ENCODE measurements around the gene CUL3.

The CUL3 gene

DNA sequence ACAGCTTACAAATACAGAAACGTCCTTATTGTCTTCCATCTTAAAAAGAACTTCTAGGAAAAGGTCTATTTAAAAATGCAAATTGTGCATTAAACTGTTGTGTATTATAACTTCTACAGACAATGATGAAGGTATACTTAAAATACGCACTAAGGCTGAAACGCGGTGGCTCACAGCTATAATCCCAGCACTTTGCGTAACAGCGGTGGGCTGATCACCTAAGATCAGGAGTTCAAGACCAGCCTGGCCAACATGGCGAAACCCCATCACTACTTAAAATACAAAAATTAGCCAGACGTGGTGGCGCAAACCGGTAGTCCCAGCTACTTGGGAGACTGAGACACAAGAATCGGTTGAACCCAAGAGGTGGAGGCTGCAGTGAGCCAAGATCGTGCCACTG, 4.9 kb downstream of the CUL3 start:
- DNase-seq (ENCODE audit: low spot score) = no peak

- DNase-seq (ENCODE audit: low spot score) = peak; percentile 17
Measured at GRCh38 chr2:224579411-224579810, 5.8 kb downstream of the CUL3 start.

DNA sequence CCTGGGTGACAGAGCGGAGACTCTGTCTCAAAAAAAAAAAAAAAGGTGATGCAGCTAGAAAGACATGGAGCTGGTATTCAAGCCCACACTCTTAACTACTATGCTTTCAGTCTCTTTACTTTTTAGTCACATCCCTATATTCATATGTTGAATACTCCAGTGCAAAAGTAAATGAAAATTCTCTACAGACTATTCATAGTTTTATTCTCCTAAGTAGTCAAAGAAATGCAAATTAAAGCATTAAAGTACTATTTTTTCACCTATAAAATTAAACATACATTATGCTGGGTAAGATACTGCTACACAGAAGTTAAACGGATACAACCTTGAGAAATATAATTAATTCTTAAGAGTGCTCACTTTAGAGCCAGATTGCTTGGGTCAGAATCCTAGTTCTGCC, 7.6 kb downstream of the CUL3 start:
- no peak for DNase-seq (ENCODE audit: low spot score)

DNA sequence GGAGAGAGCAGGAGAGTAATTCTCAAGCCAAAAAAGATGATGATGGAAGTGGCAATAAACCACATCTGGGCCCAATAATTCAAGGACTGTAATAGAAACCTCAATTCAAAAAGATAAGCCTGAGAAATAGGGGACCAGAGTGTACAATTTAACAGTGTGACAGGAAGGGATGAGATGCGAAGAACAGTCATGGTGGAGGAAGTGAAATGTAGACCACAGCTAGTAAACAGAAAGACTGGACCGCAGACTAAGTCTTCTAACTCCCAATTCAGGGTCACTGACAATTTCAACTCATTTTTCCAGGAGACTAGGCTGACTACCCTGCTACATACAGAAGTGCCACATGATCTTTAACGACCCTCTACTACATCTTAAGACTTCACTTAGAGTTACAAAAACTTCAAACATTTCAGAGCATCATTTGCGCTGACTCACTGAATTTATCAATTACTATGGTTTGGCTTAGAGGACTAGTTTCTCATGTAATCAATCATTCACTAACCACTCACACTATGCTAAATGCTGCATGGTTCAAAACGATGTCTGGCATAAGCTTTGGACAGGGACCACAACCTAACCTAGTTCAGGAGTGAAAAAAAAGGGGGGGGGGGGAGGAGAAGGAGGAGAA, 9.0 kb downstream of the CUL3 start:
- peak; percentile 35 for DNase-seq (ENCODE audit: low spot score)

GRCh38 chr2:224574423-224575084, 10.6 kb downstream of the CUL3 start:
- no peak for DNase-seq (ENCODE audit: low spot score)

- no peak for DNase-seq (ENCODE audit: low spot score)
Measured at GRCh38 chr2:224573724-224574123, 11.4 kb downstream of the CUL3 start.

GRCh38 chr2:224572338-224572737, 12.8 kb downstream of the CUL3 start:
- DNase-seq (ENCODE audit: low spot score) = no peak

GRCh38 chr2:224570328-224570993, 14.7 kb downstream of the CUL3 start:
- no peak for DNase-seq (ENCODE audit: low spot score)

DNA sequence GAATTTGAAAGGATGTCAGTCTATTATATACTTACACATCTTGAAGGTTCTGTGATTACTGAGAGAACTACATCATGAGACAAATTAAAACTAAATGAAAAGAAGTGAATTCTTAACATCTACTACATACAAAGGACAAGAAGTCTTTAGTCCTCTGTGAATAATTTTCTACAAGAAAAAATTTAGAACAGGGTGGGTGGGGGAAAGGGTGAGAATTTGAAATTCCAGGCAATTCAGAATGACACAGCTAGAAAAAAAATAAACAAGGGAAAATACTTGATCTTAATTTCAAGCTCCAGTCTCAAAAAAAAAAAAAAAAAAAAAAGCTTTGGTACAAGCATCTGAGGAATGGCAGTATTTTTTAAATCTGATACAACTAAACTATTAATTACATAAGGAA, 15.5 kb downstream of the CUL3 start:
- DNase-seq (ENCODE audit: low spot score) = no peak

GRCh38 chr2:224565452-224566035, 19.6 kb downstream of the CUL3 start:
- no peak for DNase-seq (ENCODE audit: low spot score)

DNA sequence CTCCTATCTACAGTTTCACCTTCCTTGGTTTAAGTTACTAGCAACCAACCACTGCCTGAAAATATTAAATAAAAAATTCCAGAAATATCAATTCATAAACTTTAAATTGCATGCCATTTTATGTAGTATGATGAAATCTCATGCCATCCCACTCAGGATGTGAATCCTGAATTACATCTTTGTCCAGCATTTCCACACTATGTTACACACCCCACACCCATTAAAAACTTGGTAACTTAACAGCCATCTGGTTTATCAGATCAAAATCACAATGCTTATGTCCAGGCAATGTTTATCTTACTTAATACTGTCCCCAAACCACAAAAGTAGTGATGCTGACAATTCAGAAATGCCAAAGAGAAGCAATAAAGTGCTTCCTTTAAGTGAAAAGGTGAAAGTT, 21.6 kb downstream of the CUL3 start:
- no peak for DNase-seq (ENCODE audit: low spot score)

GRCh38 chr2:224562831-224563230, 22.3 kb downstream of the CUL3 start:
- DNase-seq (ENCODE audit: low spot score) = no peak

DNA sequence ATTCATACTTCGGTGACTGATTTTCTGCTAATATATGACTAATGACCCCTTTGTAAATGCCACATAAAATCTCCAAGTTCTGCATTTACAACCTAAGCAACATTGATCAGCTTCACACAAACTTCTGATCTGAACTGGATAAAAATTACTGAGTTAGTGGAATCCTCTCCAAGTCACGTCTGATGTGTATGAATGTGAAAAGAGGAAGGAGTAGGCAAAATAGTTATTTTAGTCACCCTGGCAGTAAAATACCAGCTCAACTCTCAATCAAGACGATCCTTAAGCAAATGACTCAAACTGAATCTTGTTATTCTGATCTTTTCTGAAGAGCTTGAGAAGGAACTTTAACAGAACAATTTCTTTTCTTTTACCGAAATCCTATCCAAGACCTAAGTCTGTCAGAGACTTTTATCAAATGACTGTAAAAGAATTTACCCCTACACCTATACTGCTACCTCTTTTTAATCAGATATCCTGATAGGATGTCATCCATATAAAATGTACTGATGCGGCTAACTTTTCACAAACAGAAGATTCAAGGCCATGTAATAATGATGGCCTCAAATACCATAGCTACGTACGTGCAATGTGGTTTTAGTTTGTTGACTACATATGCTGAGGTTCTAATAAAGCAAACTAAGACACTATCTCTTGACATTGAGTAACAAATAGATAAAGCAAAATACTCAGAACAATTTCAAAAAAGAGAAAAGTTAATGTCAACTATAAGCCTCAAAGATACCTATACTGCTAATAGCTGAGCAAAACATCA, 23.7 kb downstream of the CUL3 start:
- DNase-seq (ENCODE audit: low spot score) = no peak

GRCh38 chr2:224560549-224560948, 24.6 kb downstream of the CUL3 start:
- no peak for DNase-seq (ENCODE audit: low spot score)

GRCh38 chr2:224557610-224558009, 27.6 kb downstream of the CUL3 start:
- DNase-seq (ENCODE audit: low spot score) = no peak

- peak; percentile 25 for DNase-seq (ENCODE audit: low spot score)
Measured at GRCh38 chr2:224556381-224556780, 28.8 kb downstream of the CUL3 start.

GRCh38 chr2:224555823-224556366, 29.3 kb downstream of the CUL3 start:
- DNase-seq (ENCODE audit: low spot score) = peak; percentile 30

DNA sequence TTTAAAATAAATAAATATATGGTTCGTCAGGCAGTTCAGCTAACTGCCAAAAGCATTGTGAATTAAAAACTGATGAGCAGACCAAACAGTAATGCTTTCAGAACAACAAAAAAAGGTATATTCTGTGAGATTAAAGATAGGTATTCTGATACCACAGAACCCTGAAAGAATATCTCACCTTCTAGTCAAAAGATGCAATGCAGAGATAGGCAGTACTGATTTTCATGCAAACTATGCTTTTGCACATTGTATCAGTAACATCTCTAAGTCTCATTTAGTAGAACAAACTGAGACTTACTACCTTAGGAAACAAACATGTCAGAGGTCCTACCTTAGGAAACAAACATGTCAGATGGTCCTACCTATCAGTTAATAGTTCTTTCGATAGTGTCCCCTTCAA, 32.4 kb downstream of the CUL3 start:
- DNase-seq (ENCODE audit: low spot score) = no peak

- DNase-seq (ENCODE audit: low spot score) = no peak
Measured at GRCh38 chr2:224551693-224552092, 33.5 kb downstream of the CUL3 start.

DNA sequence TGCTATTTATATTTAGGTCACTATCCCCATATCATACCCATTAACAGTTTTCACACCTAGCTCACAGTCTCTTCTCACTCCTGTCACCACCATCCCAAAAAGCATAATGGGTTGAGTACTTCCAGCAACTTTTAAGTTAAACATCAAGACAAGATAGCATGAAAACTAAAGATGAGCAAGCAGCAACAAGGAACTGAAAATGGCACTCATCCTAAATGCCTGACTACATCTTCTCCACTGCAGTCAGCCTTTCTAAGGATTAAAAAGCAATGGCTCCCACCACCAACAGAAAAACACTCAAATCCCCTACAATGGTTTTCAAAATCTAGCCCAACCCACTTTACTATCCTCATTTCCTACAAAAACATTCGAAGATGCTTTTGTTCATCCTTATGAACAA, 38.2 kb downstream of the CUL3 start:
- no peak for DNase-seq (ENCODE audit: low spot score)

GRCh38 chr2:224545884-224546644, 39.1 kb downstream of the CUL3 start:
- no peak for DNase-seq (ENCODE audit: low spot score)
